Smooth muscle cell (in vitro differentiated cells): ENCODE measurements around the gene RASSF4. TPM values are rescaled to one million over a fixed set of nuclear protein-coding genes. Genes with fewer than 3 reads are reported as not detected.

Source experiments
- DNase-seq: peaks from one replicate; lab custom pipeline; 2025; ENCODE audit not compliant: unreplicated experiment; lab: John Stamatoyannopoulos, UW
- H2AFZ ChIP-seq: fragments of 200-600 bp; sonication (generic); 2 replicates; pipeline ENCODE4 v1.6.0; 2016; ENCODE audit warnings: antibody characterized with exemption, low read depth, mild to moderate bottlenecking
- H3F3A ChIP-seq: fragments of 200-600 bp; sonication (generic); 2 replicates; pipeline ENCODE4 v1.6.0; 2017; ENCODE audit warnings: antibody characterized with exemption, low read depth
- H3K27ac ChIP-seq: fragments of 200-600 bp; sonication (generic); 2 replicates; pipeline ENCODE4 v1.5.1; 2016; ENCODE audit warnings: low read depth, mild to moderate bottlenecking
- H3K27me3 ChIP-seq: fragments of 200-600 bp; sonication (generic); 2 replicates; pipeline ENCODE4 v1.6.1; 2016; ENCODE audit warnings: low read depth, mild to moderate bottlenecking
- H3K36me3 ChIP-seq: fragments of 200-600 bp; sonication (generic); 2 replicates; pipeline ENCODE4 v1.5.1; 2016; ENCODE audit warnings: low read depth
- H3K4me1 ChIP-seq: fragments of 200-600 bp; sonication (generic); 2 replicates; pipeline ENCODE4 v1.5.1; 2016; ENCODE audit warnings: low read depth
- H3K4me2 ChIP-seq: fragments of 200-600 bp; sonication (generic); 2 replicates; pipeline ENCODE4 v1.6.0; 2016; ENCODE audit warnings: mild to moderate bottlenecking
- H3K4me3 ChIP-seq: fragments of 200-600 bp; sonication (generic); 2 replicates; pipeline ENCODE4 v1.5.1; 2016; ENCODE audit warnings: mild to moderate bottlenecking
- H3K79me2 ChIP-seq: fragments of 200-600 bp; sonication (generic); 2 replicates; pipeline ENCODE4 v1.6.0; 2016; ENCODE audit warnings: low read depth, mild to moderate bottlenecking
- H3K9ac ChIP-seq: fragments of 200-600 bp; sonication (generic); 2 replicates; pipeline ENCODE4 v1.6.0; 2016; ENCODE audit warnings: low read depth
- H3K9me3 ChIP-seq: fragments of 200-600 bp; sonication (generic); replicated peaks from 2 replicates; pipeline ENCODE4 v1.5.1; 2016; ENCODE audit warnings: low read depth
- H4K20me1 ChIP-seq: fragments of 200-600 bp; sonication (generic); 2 replicates; pipeline ENCODE4 v1.6.0; 2016; ENCODE audit warnings: low read depth
- WGBS: methylation state at CpG from one replicate; pipeline ENCODE4 v1.1.7; 2016; ENCODE audit warnings: low lambda C conversion rate; 5-methylcytosine and 5-hydroxymethylcytosine counted together
- polyA plus RNA-seq: library from polyadenylated mRNA; unstranded; fragments of >200 nt; fragmentation: Nextera tagmentation; extraction: Ambion mirVana; gene quantifications from 2 replicates; pipeline ENCODE4 v1.2.1, GENCODE V29; 2016
- total RNA-seq: library from RNA; depleted of rRNA; stranded (reverse); fragments of >200 nt; gene quantifications from 2 replicates; pipeline ENCODE4 v1.2.3, GENCODE V29; 2014
- TF ChIP-seq, protein P1 (sequence below): fragments of 200-600 bp; sonication (generic); IDR thresholded peaks from 2 replicates; pipeline ENCODE4 v1.5.1; 2017; ENCODE audit warnings: borderline replicate concordance, mild to moderate bottlenecking, antibody characterized with exemption; ENCODE audit not compliant: insufficient read depth, poor library complexity, severe bottlenecking

Gene RASSF4, protein sequence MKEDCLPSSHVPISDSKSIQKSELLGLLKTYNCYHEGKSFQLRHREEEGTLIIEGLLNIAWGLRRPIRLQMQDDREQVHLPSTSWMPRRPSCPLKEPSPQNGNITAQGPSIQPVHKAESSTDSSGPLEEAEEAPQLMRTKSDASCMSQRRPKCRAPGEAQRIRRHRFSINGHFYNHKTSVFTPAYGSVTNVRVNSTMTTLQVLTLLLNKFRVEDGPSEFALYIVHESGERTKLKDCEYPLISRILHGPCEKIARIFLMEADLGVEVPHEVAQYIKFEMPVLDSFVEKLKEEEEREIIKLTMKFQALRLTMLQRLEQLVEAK
- total RNA-seq (6.5 and 8.3 TPM in 2 replicates), polyA plus RNA-seq (13.0 and 14.8 TPM in 2 replicates)

DNA sequence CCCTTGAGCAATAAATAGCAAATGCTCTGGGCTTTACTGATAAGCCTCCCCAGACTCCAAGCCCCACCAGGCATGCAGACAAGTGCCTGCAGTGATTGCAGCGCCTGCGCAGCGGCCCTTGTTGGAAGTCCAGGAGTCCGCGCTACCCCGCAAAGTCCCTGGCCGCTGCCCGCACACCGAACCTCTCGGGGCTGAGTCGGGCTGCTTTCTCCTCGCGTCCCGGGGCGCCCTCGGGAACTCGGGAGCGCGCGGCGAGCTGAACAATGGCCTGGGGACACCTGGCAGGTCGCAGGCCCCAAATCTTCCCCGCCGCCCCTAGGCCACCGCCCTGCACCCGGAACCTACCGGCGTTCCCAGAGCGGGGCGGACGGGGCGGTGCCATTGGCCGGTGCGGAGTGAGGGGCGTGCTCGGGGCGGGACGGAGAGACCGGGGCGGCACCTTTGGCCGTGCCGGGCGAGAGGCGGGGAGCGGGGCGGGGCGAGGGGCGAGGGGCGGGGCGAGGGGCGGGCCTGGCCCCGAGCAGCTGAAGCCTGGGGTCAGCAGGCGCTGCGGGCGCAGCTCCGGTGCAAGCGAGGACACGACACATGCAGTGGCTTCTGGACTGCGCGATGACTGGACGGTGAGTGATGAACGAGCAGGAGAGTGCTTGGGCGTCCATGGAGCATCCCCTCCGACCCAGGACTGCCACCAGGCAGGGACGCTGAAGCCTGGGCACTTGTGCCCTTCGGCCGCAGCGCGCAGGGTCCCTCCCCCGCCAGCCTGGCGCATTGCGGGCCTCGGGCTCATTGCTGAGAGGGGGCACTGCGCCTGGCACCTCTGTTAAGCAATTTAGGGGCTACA lies at the start of gene RASSF4:
Gene RASSF4 (plus strand): TSS at position 556 of the 841 bp plus-strand sequence. CDS start 10,401 bp downstream, outside the sequence.
- peak within 1 kb of the TSS; percentile 91 for H3K4me2 ChIP-seq
- H2AFZ ChIP-seq: peak within 1 kb of the TSS; percentile 82
- peaks cover 24% of the 10 kb centered on the region for H3K4me1 ChIP-seq
- WGBS: 4% methylated on average over 44 of the region's 74 CpGs
- no peaks in the 10 kb centered on the region for H3F3A ChIP-seq
- H3K36me3 ChIP-seq: no peaks in the 10 kb centered on the region
- H3K9me3 ChIP-seq: no peaks in the 10 kb centered on the region
- H3K9ac ChIP-seq: peak within 1 kb of the TSS; percentile 65
- H3K27ac ChIP-seq: peak within 1 kb of the TSS; percentile 73
- peak within 1 kb of the TSS; percentile 83 for H3K4me3 ChIP-seq
- no peaks in the 10 kb centered on the region for H4K20me1 ChIP-seq
- DNase-seq: peak; percentile 87
- no peaks in the 10 kb centered on the region for H3K27me3 ChIP-seq
- no peaks in the 10 kb centered on the region for H3K79me2 ChIP-seq
- TF ChIP-seq, protein P1, sequence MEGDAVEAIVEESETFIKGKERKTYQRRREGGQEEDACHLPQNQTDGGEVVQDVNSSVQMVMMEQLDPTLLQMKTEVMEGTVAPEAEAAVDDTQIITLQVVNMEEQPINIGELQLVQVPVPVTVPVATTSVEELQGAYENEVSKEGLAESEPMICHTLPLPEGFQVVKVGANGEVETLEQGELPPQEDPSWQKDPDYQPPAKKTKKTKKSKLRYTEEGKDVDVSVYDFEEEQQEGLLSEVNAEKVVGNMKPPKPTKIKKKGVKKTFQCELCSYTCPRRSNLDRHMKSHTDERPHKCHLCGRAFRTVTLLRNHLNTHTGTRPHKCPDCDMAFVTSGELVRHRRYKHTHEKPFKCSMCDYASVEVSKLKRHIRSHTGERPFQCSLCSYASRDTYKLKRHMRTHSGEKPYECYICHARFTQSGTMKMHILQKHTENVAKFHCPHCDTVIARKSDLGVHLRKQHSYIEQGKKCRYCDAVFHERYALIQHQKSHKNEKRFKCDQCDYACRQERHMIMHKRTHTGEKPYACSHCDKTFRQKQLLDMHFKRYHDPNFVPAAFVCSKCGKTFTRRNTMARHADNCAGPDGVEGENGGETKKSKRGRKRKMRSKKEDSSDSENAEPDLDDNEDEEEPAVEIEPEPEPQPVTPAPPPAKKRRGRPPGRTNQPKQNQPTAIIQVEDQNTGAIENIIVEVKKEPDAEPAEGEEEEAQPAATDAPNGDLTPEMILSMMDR: no peak

DNA sequence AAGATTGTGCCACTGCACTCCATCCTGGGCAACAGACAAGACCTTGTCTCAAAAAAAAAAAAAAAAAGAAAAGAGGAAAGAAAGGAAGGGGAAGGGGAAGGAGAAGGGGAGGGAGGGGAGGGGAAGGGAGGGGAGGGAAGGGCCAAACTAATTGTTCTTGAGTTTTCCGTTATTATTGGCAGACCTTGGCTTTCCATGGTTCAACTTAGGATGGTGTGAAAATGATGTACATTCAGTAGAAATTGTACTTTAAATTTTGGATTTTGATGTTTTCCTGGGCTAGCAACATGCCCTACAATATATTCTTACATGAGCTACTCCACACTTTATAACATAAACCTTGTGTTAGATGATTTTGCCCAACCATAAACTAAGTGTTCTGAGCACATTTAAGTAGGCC lies 49.7 kb upstream of the RASSF4 start:
- no peak overlapping the region for H3K4me2 ChIP-seq
- peaks cover 12% of the 10 kb centered on the region for H3K4me1 ChIP-seq

DNA sequence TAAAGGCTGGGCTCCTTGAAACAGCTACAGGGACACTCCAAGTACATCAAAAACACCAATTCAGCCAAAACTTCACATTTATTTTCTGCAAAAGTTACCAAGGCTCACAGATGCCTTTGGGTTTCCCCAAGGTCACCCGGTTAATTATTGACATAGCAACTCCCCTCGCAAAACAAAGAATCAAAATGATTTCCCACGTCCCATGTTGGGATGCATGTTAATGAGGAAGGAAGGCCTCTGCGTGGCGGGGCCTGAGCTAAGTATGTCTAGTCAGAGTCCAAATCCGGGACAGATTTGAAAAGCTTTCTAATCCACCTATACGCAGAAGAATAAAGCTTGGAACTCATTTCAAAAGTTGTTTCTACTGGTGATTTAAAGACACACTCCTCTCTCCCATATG lies 49.0 kb upstream of the RASSF4 start:
- TF ChIP-seq, protein P1: no peak
- no peak overlapping the region for H2AFZ ChIP-seq
- no peak overlapping the region for H3K27ac ChIP-seq
- no peaks in the 10 kb centered on the region for H3F3A ChIP-seq
- no peaks in the 10 kb centered on the region for H3K79me2 ChIP-seq
- peaks cover 12% of the 10 kb centered on the region for H3K4me1 ChIP-seq
- H3K36me3 ChIP-seq: no peaks in the 10 kb centered on the region
- H3K9ac ChIP-seq: no peak overlapping the region
- no peaks in the 10 kb centered on the region for H3K9me3 ChIP-seq
- H3K4me3 ChIP-seq: no peak overlapping the region
- H4K20me1 ChIP-seq: no peaks in the 10 kb centered on the region
- no peak for DNase-seq
- no peak overlapping the region for H3K4me2 ChIP-seq
- no peaks in the 10 kb centered on the region for H3K27me3 ChIP-seq
- WGBS: 83% methylated on average over 7 of the region's 7 CpGs

More for the DNA sequence above, 49.7 kb upstream of the RASSF4 start:
- Histone ChIP-seq H3K79me2 (no peaks in the 10 kb centered on the region), H3K27ac (no peak overlapping the region), H3K9ac (no peak overlapping the region), H3K36me3 (no peaks in the 10 kb centered on the region), H3K27me3 (no peaks in the 10 kb centered on the region), H2AFZ (no peak overlapping the region), H4K20me1 (no peaks in the 10 kb centered on the region), H3K9me3 (no peaks in the 10 kb centered on the region), H3F3A (no peaks in the 10 kb centered on the region), H3K4me3 (no peak overlapping the region)
- DNase-seq: no peak
- TF ChIP-seq, protein P1: no peak
- WGBS: 89% methylated on average over 1 of the region's 1 CpG
